ENCODE measurements around the gene TBC1D9. TPM values are rescaled to one million over a fixed set of nuclear protein-coding genes. Genes with fewer than 3 reads are reported as not detected.

Gene TBC1D9
- total and polyA plus RNA-seq, 2 experiments from 2014 or later, result 4.4 to 14.4 TPM

DNA sequence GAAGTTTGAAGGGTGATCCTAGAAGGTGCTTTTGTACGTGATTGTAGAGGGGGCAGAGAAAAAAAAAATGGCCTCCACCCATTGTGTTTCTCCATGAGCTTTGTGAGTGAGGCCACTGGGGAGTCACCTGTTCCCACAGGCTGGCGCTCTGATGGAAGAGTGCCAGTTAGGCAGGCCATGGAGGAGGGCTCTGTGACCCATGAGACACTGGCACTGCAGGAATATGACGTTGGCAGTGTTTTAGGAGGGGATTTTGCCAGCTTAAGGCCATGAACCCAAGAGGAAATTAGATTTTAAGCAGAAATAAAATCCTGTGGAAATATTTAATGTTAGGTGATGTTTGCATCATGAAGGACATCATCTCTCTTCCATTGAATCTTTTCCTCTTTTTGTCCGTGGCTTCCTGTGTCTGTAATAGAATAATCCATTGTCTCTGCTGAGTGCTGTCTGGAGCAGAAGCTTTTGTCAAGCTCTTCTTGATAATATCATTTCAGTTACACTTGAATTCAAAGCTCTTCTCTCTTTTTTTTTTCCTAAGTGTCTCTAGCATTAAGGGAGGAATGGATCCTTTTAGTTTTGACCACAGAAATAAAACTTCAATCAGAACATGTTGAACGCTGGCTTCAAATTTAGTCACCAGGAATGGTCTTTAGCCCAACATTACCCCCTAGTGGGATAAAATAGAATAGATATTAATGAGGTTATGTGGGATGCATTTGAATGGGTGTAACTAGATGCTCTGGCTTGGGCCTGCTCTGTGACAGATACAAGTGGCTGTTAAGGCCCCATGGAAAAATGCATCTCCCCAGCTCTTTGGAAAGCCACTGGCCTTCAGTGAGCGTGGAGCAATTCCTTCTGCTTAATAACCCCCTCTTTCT is 146.4 kb downstream of the TBC1D9 start:
- Histone ChIP-seq H3K79me2 (ENCODE audit: insufficient read depth) (no peaks in the 10 kb centered on the region), H2AFZ (peak overlapping the region; percentile 80), H3K9ac (no peak overlapping the region), H3K4me1 (ENCODE audit: insufficient read depth) (no peaks in the 10 kb centered on the region), H3K27me3 (replicated peaks; ENCODE audit: insufficient read depth) (peaks cover 5% of the 10 kb centered on the region; the same call in 1 of the 2 replicates), H4K20me1 (ENCODE audit: insufficient read depth) (no peaks in the 10 kb centered on the region), H3K36me3 (ENCODE audit: low read depth) (no peaks in the 10 kb centered on the region), H3K4me2 (ENCODE audit: unreplicated experiment) (no peak overlapping the region), H3K27ac (no peak overlapping the region), H3K9me3 (ENCODE audit: low read depth) (no peaks in the 10 kb centered on the region), H3K9me2 (ENCODE audit: insufficient read depth) (no peaks in the 10 kb centered on the region), H3F3A (ENCODE audit: insufficient read depth) (no peaks in the 10 kb centered on the region), H3K4me3 (no peak overlapping the region)
- WGBS, 2 experiments (ENCODE audit: low coverage in 1 of 2, low lambda C conversion rate in 2 of 2, missing lambda C conversion rate in 2 of 2), result 18 to 19% methylated on average over 6 of the region's 6 CpGs
- peak; percentile 72 for DNase-seq
- in situ Hi-C loops (cut with MboI), result loop anchor here (25.0 kb wide), 1 partner anchor 247 kb away; the partner anchor contains the start of gene SCOC
- TF ChIP-seq EZH2 (IDR thresholded peaks at IDR 0.05; ENCODE audit: insufficient read depth, poor library complexity, severe bottlenecking) (no peak), EZH2phosphoT487 (IDR thresholded peaks at IDR 0.05; ENCODE audit: insufficient read depth, low read depth) (no peak)

GRCh38 chr4:140607852-140608251 is 148.3 kb downstream of the TBC1D9 start:
- 77 to 93% methylated on average over 4 of the region's 4 CpGs for WGBS, 2 experiments (ENCODE audit: low coverage in 1 of 2, low lambda C conversion rate in 2 of 2, missing lambda C conversion rate in 2 of 2)
- TF ChIP-seq EZH2phosphoT487 (IDR thresholded peaks at IDR 0.05; ENCODE audit: insufficient read depth, low read depth), result no peak
- TF ChIP-seq EZH2 (IDR thresholded peaks at IDR 0.05; ENCODE audit: insufficient read depth, poor library complexity, severe bottlenecking), result no peak
- Histone ChIP-seq H3K79me2 (ENCODE audit: insufficient read depth) (no peaks in the 10 kb centered on the region), H3K4me1 (ENCODE audit: insufficient read depth) (no peaks in the 10 kb centered on the region), H3K27me3 (replicated peaks; ENCODE audit: insufficient read depth) (peaks cover 5% of the 10 kb centered on the region; the same call in 1 of the 2 replicates), H3K9ac (no peak overlapping the region), H3K9me3 (ENCODE audit: low read depth) (no peaks in the 10 kb centered on the region), H3K36me3 (ENCODE audit: low read depth) (no peaks in the 10 kb centered on the region), H3K4me2 (ENCODE audit: unreplicated experiment) (no peak overlapping the region), H3K9me2 (ENCODE audit: insufficient read depth) (no peaks in the 10 kb centered on the region), H3K4me3 (no peak overlapping the region), H3K27ac (no peak overlapping the region), H2AFZ (no peak overlapping the region), H3F3A (ENCODE audit: insufficient read depth) (no peaks in the 10 kb centered on the region), H4K20me1 (ENCODE audit: insufficient read depth) (no peaks in the 10 kb centered on the region)
- in situ Hi-C loops (cut with MboI), result loop anchor here (25.0 kb wide), 1 partner anchor 246 kb away; the partner anchor contains the start of gene SCOC
- no peak for DNase-seq

DNA sequence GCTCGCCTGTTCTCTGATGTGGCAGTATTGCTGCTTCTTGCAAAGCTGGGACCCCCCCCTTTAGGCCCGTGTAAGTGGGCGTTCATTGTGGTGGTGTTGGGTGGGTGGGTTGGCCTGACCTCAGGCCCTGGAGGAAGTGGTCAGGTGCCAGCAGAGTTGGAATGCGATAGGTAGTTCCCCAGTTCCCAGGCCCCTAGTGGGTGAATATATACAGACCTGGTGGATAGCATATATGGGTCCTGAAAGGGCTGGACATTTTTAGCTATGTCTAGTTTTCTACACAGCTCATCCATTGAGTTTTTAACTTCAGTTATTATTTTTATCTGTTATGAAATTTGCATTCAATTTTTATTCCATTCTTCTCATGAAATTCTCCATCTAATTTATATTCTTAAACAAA is 151.6 kb downstream of the TBC1D9 start:
- no peak overlapping the region for H2AFZ ChIP-seq
- no peaks in the 10 kb centered on the region for H3K36me3 ChIP-seq (ENCODE audit: low read depth)
- no peaks in the 10 kb centered on the region for H3F3A ChIP-seq (ENCODE audit: insufficient read depth)
- H3K9me3 ChIP-seq (ENCODE audit: low read depth), result no peaks in the 10 kb centered on the region
- no peaks in the 10 kb centered on the region for H4K20me1 ChIP-seq (ENCODE audit: insufficient read depth)
- WGBS, 2 experiments (ENCODE audit: low coverage in 1 of 2, low lambda C conversion rate in 2 of 2, missing lambda C conversion rate in 2 of 2), result 78 to 87% methylated on average over 4 of the region's 4 CpGs
- H3K9me2 ChIP-seq (ENCODE audit: insufficient read depth), result no peaks in the 10 kb centered on the region
- in situ Hi-C loops (cut with MboI), result loop anchor here (25.0 kb wide), 1 partner anchor 242 kb away; the partner anchor contains the start of gene SCOC
- no peak overlapping the region for H3K4me3 ChIP-seq
- H3K4me1 ChIP-seq (ENCODE audit: insufficient read depth), result no peaks in the 10 kb centered on the region
- TF ChIP-seq EZH2 (IDR thresholded peaks at IDR 0.05; ENCODE audit: insufficient read depth, poor library complexity, severe bottlenecking) (no peak), EZH2phosphoT487 (IDR thresholded peaks at IDR 0.05; ENCODE audit: insufficient read depth, low read depth) (no peak)
- H3K79me2 ChIP-seq (ENCODE audit: insufficient read depth), result no peaks in the 10 kb centered on the region
- H3K27me3 ChIP-seq (replicated peaks; ENCODE audit: insufficient read depth), result peaks cover 32% of the 10 kb centered on the region
- no peak overlapping the region for H3K4me2 ChIP-seq (ENCODE audit: unreplicated experiment)
- H3K27ac ChIP-seq, result no peak overlapping the region
- DNase-seq, result no peak
- no peak overlapping the region for H3K9ac ChIP-seq

DNA sequence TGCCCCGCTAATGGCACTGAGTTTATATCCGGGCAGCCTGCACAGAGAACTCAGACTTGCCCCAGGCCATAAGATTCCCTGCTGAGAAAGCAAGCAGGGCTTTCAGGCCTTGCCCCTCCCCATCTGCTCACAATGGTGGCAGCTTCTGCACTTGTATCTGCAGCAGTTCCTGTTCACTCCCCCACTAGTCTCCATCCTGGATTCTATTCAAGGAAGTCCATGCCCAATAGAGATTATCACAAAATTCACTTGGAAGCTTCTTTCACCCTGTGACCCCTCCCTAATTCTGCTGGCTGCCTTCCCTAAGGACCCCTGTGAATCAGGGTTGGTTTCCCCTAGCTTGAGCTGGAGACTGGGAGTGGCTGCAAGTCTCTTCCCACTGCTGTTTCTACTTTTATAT is 152.9 kb downstream of the TBC1D9 start:
- no peak for TF ChIP-seq EZH2phosphoT487 (IDR thresholded peaks at IDR 0.05; ENCODE audit: insufficient read depth, low read depth)
- no peak for TF ChIP-seq EZH2 (IDR thresholded peaks at IDR 0.05; ENCODE audit: insufficient read depth, poor library complexity, severe bottlenecking)
- in situ Hi-C loops (cut with MboI), result loop anchor here (25.0 kb wide), 1 partner anchor 241 kb away; the partner anchor contains the start of gene SCOC
- no peaks in the 10 kb centered on the region for H3K36me3 ChIP-seq (ENCODE audit: low read depth)
- no peaks in the 10 kb centered on the region for H3F3A ChIP-seq (ENCODE audit: insufficient read depth)
- no peak overlapping the region for H3K27ac ChIP-seq
- no peaks in the 10 kb centered on the region for H3K4me1 ChIP-seq (ENCODE audit: insufficient read depth)
- no peaks in the 10 kb centered on the region for H3K79me2 ChIP-seq (ENCODE audit: insufficient read depth)
- H3K9me3 ChIP-seq (ENCODE audit: low read depth), result no peaks in the 10 kb centered on the region
- H3K27me3 ChIP-seq (replicated peaks; ENCODE audit: insufficient read depth), result peaks cover 41% of the 10 kb centered on the region
- H3K9ac ChIP-seq, result no peak overlapping the region
- 83 to 87% methylated on average over 2 of the region's 2 CpGs for WGBS, 2 experiments (ENCODE audit: low coverage in 1 of 2, low lambda C conversion rate in 2 of 2, missing lambda C conversion rate in 2 of 2)
- no peak overlapping the region for H3K4me3 ChIP-seq
- no peak overlapping the region for H3K4me2 ChIP-seq (ENCODE audit: unreplicated experiment)
- no peak overlapping the region for H2AFZ ChIP-seq
- H4K20me1 ChIP-seq (ENCODE audit: insufficient read depth), result no peaks in the 10 kb centered on the region
- H3K9me2 ChIP-seq (ENCODE audit: insufficient read depth), result no peaks in the 10 kb centered on the region
- DNase-seq, result no peak

Data from GM23248 (cell line).